Hematopoietic multipotent progenitor cell treated with erythropoietin and hydrocortisone succinate and interleukin-3 and kit ligand, for 15 days (in vitro differentiated cells): ENCODE data around the gene ABHD8.

ENCODE experiments used
- DNase-seq: peaks from one replicate; pipeline ENCODE4 v3.0.0-alpha.2; 2015; ENCODE audit warnings: low spot score

ABHD8 gene

DNA sequence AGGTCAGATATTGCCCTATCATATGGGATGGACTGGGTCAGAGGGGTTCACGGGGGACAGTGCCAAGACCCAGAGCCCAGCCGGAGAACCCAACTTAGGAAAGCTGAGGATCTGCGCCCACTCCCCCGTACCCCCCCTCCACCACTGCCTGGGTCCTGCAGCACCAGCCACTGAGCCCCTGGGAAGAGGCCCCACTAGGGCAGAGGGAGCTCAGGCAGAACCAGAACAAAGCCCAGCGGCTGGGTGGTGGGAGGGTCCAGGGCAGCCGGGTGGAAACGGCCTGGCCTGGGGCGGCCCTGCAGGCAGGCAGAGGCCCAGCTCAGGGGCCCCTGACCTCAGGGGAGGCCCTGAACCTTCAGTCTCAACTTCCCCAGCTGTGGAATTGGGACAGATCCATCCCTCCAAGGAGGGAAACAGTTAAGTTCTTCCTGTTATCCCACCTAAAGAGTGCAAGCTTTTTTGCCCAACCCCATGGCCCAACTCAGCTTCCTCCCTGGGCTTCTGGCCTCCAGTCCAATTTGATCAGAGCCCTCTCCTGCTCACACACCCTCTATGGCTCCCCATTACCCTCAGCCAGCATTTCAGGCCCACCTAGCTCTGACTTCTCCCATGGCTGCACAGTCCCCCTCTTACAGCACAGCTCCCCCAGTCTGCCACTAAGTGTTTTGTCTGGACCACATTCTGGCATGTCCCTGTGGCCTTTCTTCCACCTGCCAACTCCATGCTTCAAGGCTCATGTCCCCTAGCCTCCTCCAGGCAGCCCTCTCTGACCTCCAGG, 60.6 kb downstream of the ABHD8 start:
- no peak for DNase-seq
